Subcutaneous adipose tissue (tissue), 4 donors: ENCODE results near the gene COQ3. TPM values are rescaled to one million over a fixed set of nuclear protein-coding genes. Genes with fewer than 3 reads are reported as not detected.

Experiments used
- CTCF ChIP-seq: fragments of 450-650 bp; IDR thresholded peaks from one replicate; pipeline ENCODE4 v1.5.1; 2016; ENCODE audit warnings: low read depth, mild to moderate bottlenecking, control low read depth, antibody characterized with exemption, moderate library complexity
- total RNA-seq, 4 donors: library from RNA; depleted of rRNA; stranded (reverse); fragments of >200 nt; gene quantifications; one replicate each; pipeline ENCODE4 v1.1.0, GENCODE V29; 2016

The COQ3 gene
- 10 to 100 TPM in 1 of 4 donors, 1 to 10 TPM in 3; 2.4 to 10.2 (median 2.8) TPM for total RNA-seq

DNA sequence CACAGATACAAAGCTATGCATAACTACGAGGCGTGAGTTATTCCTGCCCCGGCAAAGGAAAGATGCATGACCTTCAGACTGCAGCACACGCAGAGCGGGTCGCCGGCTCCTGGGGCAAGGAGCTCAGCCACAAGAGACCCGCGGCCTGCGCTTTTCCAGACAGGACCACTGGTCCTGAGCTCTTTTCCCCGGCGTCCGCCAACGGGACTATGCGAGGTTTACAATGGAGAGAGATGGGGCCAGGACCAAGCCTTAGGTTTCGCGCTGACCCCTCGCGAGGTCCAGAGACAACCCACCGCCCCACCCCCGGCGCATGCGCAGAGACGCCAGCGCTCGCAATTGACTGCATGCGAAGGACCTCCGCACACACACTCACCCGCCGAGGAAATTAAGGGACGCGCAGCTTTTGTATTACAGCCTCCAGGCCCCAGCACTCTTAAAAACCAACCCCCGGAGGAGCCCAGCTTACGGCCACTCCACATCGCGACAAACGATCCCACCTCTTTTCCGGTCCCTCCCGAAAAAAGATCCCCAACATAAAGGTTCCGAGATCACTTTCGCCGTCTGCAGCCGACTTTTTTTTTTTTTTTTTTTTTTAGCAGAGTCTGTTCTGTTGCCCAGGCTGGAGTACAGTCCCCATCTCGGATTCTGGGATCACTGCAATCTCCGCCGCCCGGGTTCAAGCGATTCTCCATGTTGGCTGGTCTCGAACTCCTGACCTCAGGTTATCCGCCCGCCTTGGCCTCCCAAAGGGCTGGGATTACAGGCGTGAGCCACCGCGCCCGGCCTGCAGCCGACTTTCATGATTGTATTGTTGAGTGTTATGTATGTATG lies at the start of gene COQ3:
Gene COQ3 (minus strand): TSS at position 498 of the 834 bp plus-strand sequence. CDS start 16 bp downstream, at position 482.
- TF ChIP-seq CTCF: no peak

DNA sequence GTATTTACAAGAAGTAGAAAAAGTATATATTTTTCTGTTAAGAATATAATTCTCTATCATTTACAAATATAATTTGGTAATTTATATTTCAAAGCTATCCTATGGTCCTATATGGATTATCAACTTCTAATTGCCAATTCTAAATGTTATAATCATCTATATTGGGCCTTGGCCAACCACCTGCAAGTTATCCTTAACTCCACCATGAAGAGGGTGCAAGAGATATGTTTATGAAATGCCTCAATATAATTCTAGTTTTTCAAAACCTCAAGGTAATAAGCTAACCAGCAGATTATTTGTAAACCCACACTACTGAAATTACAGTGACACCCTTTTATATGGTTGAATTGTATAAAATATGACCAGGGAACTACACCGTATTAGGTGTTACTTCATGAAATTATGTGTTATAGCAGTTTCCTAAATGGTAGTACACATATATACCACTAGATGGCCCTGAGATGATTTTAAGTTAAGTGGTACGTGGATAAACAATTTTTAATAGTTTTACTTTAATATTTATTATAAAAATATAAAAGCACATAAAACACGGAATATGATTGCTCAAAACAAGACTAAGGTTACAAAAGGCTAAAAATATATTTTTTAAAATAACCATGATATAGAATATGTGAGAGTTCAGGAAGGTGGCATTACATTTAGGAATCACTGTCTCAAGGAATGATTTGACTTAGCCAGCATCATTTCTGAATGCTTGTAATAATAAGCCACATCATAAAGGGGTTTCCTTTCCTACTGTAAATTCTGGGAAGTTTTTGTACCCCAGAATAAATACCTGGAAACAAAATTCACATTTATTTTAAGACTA lies 40.9 kb upstream of the COQ3 start:
- no peak for TF ChIP-seq CTCF

- no peak for TF ChIP-seq CTCF
Measured at GRCh38 chr6:99432877-99433276, 38.9 kb upstream of the COQ3 start.

DNA sequence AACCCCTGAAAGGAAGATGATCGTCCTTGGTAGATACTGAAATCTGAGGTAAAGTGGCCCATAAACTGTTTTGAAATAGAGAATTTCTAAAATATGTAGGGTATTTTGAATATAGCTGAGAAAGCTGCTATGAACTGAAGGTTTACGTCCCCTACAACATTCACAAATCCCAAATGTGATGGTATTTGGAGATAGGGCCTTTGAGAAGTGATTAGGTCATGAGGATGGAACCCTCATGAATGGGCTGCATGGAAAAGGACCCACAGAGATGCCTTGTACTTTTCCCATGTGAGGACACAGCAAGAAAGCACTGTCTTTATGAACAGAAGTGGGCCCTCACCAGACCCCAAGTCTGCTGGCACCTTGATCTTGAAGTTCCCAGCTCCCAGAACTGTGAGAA lies 37.9 kb upstream of the COQ3 start:
- no peak for TF ChIP-seq CTCF

- TF ChIP-seq CTCF: no peak
Measured at GRCh38 chr6:99427988-99428387, 34.0 kb upstream of the COQ3 start.

DNA sequence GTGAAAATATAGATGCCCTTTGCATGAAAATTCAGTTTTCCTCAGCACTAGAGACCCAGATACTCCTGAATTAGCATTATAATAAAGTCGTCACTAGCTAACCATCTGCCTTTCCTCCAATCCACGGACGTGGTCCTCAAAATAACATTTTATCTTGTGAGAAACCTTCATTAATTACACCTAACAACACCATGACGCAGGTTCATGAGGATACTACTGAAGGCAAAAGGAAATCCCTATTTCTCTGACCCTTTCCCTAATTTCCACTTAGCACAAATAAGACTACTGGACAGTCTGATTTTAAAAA lies 32.4 kb upstream of the COQ3 start:
- TF ChIP-seq CTCF: no peak
